HFFc6 (cell line): ENCODE results near the gene FLCN. TPM values are rescaled to one million over a fixed set of nuclear protein-coding genes. Genes with fewer than 3 reads are reported as not detected.

ENCODE experiments used
- DNase-seq: peaks from one replicate; pipeline ENCODE4 v3.0.0-alpha.2; 2018
- H3K27ac Mint-ChIP-seq: 2 replicates; pipeline ENCODE4 v1.8.0; 2020; ENCODE audit warnings: mild to moderate bottlenecking, mixed read lengths
- H3K27me3 Mint-ChIP-seq: 2 replicates; pipeline ENCODE4 v1.8.0; 2021; ENCODE audit warnings: mild to moderate bottlenecking, moderate library complexity, mixed read lengths; ENCODE audit not compliant: insufficient read depth
- H3K36me3 Mint-ChIP-seq: 2 replicates; pipeline ENCODE4 v1.8.0; 2021; ENCODE audit warnings: low read depth, mixed read lengths
- H3K4me1 Mint-ChIP-seq: 2 replicates; pipeline ENCODE4 v1.8.0; 2020; ENCODE audit warnings: low read depth, mixed read lengths
- H3K4me3 Mint-ChIP-seq: 2 replicates; pipeline ENCODE4 v1.8.0; 2020; ENCODE audit warnings: mild to moderate bottlenecking, moderate library complexity, mixed read lengths
- H3K9me3 Mint-ChIP-seq: 2 replicates; pipeline ENCODE4 v1.8.0; 2020; ENCODE audit warnings: mild to moderate bottlenecking, mixed read lengths
- CTCF ChIP-seq: fragments of 200-600 bp; sonication (generic); IDR thresholded peaks from 2 replicates; pipeline ENCODE4 v1.5.0; 2021; ENCODE audit warnings: antibody characterized with exemption, mild to moderate bottlenecking
- total RNA-seq, 6 experiments: library from RNA; stranded (reverse); fragmentation: NEBNext Ultra II Directional; extraction: Animal tissue kit (Norgen Biotek cat#: 25700); gene quantifications; 2 replicates in 1 of 6; 3 replicates in 5 of 6; pipeline ENCODE4 v1.2.3, GENCODE V29; 2021

Gene FLCN
- total RNA-seq, 6 experiments from 2014 or later = 15.8 to 19.2 (median 17.3) TPM

GRCh38 chr17:17215575-17215974 is 21.4 kb downstream of the FLCN start:
- H3K36me3 Mint-ChIP-seq = peaks cover 23% of the 10 kb centered on the region
- H3K4me1 Mint-ChIP-seq = no peaks in the 10 kb centered on the region
- H3K4me3 Mint-ChIP-seq = no peak overlapping the region
- DNase-seq = no peak
- H3K27ac Mint-ChIP-seq = no peak overlapping the region
- no peak for TF ChIP-seq CTCF
- H3K9me3 Mint-ChIP-seq = no peaks in the 10 kb centered on the region
- peaks cover 3% of the 10 kb centered on the region; the same call in 1 of the 2 replicates for H3K27me3 Mint-ChIP-seq

GRCh38 chr17:17214646-17215436 is 22.1 kb downstream of the FLCN start:
- H3K27ac Mint-ChIP-seq = no peak overlapping the region
- H3K4me1 Mint-ChIP-seq = no peaks in the 10 kb centered on the region
- no peak for TF ChIP-seq CTCF
- H3K9me3 Mint-ChIP-seq = no peaks in the 10 kb centered on the region
- H3K4me3 Mint-ChIP-seq = no peak overlapping the region
- DNase-seq = no peak
- peaks cover 23% of the 10 kb centered on the region for H3K36me3 Mint-ChIP-seq
- no peaks in the 10 kb centered on the region for H3K27me3 Mint-ChIP-seq

- Mint-ChIP-seq H3K9me3 (no peaks in the 10 kb centered on the region), H3K36me3 (peaks cover 23% of the 10 kb centered on the region), H3K4me3 (no peak overlapping the region), H3K4me1 (no peaks in the 10 kb centered on the region), H3K27me3 (no peaks in the 10 kb centered on the region), H3K27ac (no peak overlapping the region)
- no peak for DNase-seq
- TF ChIP-seq CTCF = no peak
Observed at GRCh38 chr17:17213775-17214174, 23.2 kb downstream of the FLCN start.

- Mint-ChIP-seq H3K27me3 (peaks cover 6% of the 10 kb centered on the region), H3K9me3 (no peaks in the 10 kb centered on the region), H3K36me3 (peaks cover 4% of the 10 kb centered on the region; the same call in 1 of the 2 replicates), H3K4me3 (no peak overlapping the region), H3K4me1 (peaks cover 25% of the 10 kb centered on the region), H3K27ac (no peak overlapping the region)
- no peak for TF ChIP-seq CTCF
- DNase-seq = no peak
Observed at GRCh38 chr17:17207998-17208397, 29.0 kb downstream of the FLCN start.

- Mint-ChIP-seq H3K4me3 (peak overlapping the region; percentile 32; the same call in 1 of the 2 replicates), H3K27me3 (peaks cover 6% of the 10 kb centered on the region)
Observed at GRCh38 chr17:17206913-17207335, 30.0 kb downstream of the FLCN start.

More at GRCh38 chr17:17206913-17207335, 30.0 kb downstream of the FLCN start:
- DNase-seq = no peak
- Mint-ChIP-seq H3K27ac (peak overlapping the region; percentile 29; the same call in 1 of the 2 replicates), H3K9me3 (no peaks in the 10 kb centered on the region), H3K4me1 (peaks cover 25% of the 10 kb centered on the region), H3K36me3 (peaks cover 5% of the 10 kb centered on the region)
- TF ChIP-seq CTCF = no peak
